Heart left ventricle (tissue), 13 donors: ENCODE data around the gene CCSER2.

Experiments
- CTCF ChIP-seq, 12 donors: fragments of 200-600 bp; sonication (generic) in 4 of 12; IDR thresholded peaks; one replicate each; pipeline versions ENCODE4 v1.5.0 to v1.8.0; 2018 to 2022; ENCODE audit warnings: antibody characterized with exemption in 12 of 12, mild to moderate bottlenecking in 5 of 12
- POLR2A ChIP-seq, 2 donors: fragments of 450-650 bp; IDR thresholded peaks; one replicate each; pipeline ENCODE4 v1.6.1; 2017; ENCODE audit warnings: antibody characterized with exemption in 2 of 2, mild to moderate bottlenecking in 2 of 2, moderate library complexity in 2 of 2
- donor health status: ischemic (EF 13 %, LVEDD 7.1; RV severe dilation, severe dysfunction).
- donor health status: DM: no; HTN: yes; CAD: no.
- donor health status: DM: no; HTN: no; CAD: no.
- donor health status: ischemic (EF 25% LVEDD 6.9; RV normal size, moderate dysfunction).
- donor health status: ischemic (EF 25% LVEDD 5.7; RV mildly dilated, moderate dysfunction).
- donor health status: ischemic (EF 35%, LVEDD 5.7; RV mildly dilated, moderate dysfunction).
- donor health status: nonischemic (EF 11% LVEDD 7.7; RV severe dilation, severe dysfunction).
- donor health status: DM: yes; HTN: yes; CAD: no.
- donor health status: PGD.
- donor health status: ischemic (EF 29% LVEDD 5.4; RV normal size, mild dysfunction).
- donor health status: nonischemic (EF 23%, LVEDD 6.1; RV moderate dilation, normal function).

GRCh38 chr10:84522612-84523462 is 194.4 kb downstream of the CCSER2 start:
- no peak for TF ChIP-seq POLR2A (IDR thresholded peaks at IDR 0.05)
- TF ChIP-seq CTCF (IDR thresholded peaks at IDR 0.05) = no peak
